ENCODE results near the gene GPSM3.
"Not testable (repeated sequence)": the region's sequence is repeated elsewhere in the genome, so short reads cannot be mapped to it uniquely, and the experiment has no call there.

Gene GPSM3

DNA sequence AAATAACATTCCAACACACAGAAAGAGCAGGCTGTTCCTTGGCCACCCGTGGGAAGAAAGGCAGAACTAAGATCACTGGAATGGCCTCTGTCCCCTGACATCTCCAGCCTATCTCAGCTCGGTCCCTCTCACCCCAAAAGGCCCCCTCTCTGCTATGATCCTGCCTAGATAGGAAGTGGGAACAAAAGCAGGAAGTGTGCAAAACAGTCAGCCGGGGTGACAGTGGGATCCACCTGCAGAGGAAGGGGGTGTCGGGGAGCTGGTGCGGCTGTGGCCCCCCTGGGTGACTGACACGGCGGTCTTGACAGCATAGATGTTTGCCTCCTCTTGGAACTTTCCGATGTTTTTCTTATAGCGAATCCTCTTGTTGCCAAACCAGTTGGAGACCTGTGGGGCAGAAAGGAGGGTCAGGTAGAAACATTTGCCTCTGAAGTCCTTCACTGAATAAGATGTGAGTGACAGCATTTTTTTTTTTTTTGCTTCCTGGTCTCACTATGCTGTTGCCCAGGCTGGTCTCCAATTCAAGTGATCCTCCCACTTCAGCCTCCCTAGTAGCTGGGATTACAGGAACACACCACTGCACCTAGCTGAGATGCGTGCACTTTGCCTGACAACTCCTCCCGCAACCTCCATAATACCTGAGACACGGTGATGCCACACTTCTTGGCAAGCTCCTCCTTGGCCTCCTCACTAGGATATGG lies 5.3 kb downstream of the GPSM3 start:
- DNase-seq (ENCODE audit: low read depth): no peak

DNA sequence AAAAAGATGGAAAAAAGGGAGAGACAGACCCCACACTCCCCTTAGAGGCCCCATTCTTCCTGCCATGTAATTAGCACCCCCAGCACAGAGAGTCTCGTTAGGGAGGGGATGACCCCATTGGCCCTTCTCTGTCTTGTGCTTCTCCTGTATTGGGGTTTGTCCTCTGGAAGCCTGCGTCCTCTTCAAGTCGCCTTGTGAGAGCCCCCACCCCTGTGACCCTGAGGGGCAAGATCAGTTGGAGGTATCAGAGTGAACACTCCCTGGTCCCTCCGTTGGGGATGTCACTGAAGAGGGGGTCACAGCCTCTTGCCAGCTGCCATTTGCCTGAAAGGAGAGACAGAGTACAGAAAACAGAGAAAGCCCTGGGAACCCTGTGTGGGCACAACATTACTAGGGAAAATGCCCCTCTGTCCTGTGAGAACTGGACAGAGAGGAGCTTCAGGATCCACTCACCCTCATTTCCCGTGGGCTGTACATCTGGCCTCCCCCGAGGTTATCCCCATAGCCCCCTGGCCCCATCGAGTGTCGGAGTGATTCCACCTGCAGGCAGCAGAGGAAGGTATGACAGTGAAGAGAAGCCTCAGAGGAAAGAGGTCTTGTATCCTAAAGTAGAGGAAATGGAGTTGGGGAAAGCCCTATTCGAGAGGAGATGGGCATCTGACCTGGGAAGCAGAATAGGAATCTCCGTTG lies 6.1 kb downstream of the GPSM3 start:
- not testable (repeated sequence) for DNase-seq (ENCODE audit: low read depth)

DNA sequence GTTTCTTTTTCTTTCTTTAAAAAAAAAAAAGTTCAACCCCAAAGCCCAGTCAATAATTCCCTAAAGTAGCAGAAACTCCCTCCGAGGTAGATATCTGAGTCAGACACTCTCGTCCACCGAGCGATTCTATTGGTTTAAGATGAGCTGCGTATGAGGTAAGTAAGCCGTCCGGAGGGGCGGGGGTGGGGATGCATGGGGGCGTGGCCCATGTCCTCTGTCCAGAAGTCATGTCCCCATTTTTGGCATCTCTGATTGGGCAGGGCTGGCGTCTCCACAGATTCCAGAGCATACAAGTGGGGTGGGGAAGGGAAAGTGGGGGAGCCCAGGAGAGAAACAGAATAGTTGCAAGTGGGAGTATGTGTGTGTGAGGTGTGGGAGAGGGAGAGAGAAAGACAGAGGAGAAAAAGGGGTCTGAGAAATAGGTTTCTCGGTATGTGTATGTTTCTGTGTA lies 6.7 kb downstream of the GPSM3 start:
- DNase-seq (ENCODE audit: low read depth): not testable (repeated sequence)

DNA sequence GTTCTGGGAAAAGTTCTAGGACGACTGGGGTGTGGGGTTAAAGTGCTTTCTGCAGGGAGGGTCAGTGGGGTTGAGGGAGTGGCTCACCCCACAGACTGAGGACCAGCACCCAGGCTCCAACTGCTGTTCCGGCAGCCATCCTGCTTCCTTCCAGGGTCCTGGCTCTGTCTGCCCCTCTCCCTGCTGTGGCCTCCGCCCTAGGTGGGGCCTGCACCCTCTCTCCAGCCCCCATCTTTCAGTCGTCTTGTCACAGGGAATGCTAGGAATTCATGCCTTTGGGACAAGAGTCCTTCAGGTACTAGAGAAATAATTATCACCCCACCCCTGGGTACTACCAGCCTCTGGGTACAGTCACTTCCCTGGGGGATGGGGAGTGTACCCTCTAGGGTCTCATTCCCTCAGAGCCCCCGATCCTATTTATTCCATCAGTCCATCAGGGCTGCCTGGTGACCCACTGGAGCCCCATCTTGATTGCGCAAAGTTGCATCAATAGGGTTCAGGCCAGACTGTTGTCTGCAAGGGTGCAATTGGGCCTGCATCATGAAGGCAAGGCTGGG lies 8.3 kb downstream of the GPSM3 start, which contains the start of gene AGER:
Gene AGER (minus strand): TSS at position 170 of the 557 bp plus-strand sequence. CDS start 31 bp downstream, at position 139.
- no peak for DNase-seq (ENCODE audit: low read depth)

DNA sequence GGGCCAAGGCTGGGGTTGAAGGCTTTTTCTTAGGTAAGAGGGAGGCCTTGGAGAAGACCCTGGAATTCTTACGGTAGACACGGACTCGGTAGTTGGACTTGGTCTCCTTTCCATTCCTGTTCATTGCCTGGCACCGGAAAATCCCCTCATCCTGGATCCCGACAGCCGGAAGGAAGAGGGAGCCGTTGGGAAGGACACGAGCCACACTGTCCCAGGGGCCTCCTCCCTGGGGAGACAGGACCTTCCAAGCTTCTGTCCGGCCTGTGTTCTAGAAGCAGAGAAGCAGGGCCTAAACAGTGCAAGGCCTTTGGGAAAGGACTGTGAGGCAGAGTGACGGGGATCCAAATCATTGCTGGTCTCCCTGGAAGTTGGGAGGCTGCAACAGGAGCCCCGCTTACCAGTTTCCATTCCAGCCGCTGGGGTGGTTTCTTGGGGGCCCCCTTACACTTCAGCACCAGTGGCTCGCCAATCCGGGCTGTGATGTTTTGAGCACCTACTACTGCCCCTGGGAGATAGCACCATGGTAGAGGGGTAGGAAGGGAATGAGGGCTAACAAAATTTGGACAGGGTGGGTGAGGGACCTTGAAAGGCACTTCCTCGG lies 8.9 kb downstream of the GPSM3 start:
- DNase-seq (ENCODE audit: low read depth): no peak

DNA sequence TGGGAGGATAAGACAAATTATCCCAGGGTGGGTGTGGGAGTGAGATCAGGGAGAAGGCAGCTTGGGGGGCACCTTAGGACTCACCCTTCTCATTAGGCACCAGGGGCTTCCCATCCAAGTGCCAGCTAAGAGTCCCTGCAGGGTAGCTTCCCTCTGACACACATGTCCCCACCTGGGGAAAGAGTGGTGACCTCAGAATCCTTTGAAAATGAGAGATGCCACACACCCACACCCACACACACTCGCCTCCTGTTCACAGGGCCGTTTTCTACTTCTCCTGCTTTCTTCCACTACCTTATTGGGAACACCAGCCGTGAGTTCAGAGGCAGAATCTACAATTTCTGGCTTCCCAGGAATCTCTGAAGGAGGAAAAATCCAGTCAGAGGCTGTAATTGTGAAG lies 9.4 kb downstream of the GPSM3 start:
- DNase-seq (ENCODE audit: low read depth): no peak

DNA sequence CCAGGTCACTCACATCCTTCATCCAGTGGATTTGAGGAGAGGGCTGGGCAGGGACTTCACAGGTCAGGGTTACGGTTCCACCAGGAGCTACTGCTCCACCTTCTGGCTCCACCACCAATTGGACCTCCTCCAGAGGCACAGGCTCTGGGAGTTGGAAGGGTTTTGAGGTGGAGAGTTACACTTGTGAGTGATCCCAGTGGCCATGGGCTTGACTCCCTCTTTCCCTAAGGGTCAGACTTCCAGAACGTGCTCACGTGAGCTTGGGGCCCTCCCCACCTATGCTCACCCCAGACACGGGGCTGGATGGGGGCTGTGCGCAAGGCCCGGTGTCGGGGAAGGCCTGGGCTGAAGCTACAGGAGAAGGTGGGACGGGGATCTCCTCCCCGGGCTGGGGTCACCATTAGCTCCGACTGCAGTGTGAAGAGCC lies 9.9 kb downstream of the GPSM3 start:
- DNase-seq (ENCODE audit: low read depth): no peak

DNA sequence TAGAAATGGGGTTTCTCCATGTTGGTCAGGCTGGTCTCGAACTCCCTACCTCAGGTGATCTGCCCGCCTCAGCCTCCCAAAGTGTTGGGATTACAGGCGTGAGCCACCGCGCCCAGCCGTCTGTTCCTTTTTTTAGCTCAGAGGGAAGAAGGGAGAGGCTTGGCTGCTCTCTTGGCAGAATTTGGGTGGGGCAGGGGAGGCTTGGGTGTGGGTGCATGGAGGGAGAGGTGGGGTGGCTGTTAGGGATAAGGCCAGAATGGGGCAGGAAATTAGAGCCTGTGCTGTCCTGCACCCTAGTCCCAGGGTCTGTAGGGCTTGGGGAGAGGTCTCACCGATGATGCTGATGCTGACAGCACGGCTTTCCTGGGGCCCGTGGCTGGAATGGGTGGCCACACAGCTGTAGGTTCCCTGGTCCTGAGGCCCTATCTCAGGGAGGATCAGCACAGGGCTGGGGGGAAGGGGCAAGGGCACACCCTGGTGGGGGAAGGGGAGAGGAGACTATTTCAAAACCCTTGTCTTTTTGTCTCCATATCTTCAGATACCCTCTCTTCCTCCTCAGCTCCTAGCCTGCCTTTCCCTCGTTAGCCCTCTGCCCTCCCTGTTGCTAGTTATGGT lies 10.4 kb downstream of the GPSM3 start:
- DNase-seq (ENCODE audit: low read depth): no peak

DNA sequence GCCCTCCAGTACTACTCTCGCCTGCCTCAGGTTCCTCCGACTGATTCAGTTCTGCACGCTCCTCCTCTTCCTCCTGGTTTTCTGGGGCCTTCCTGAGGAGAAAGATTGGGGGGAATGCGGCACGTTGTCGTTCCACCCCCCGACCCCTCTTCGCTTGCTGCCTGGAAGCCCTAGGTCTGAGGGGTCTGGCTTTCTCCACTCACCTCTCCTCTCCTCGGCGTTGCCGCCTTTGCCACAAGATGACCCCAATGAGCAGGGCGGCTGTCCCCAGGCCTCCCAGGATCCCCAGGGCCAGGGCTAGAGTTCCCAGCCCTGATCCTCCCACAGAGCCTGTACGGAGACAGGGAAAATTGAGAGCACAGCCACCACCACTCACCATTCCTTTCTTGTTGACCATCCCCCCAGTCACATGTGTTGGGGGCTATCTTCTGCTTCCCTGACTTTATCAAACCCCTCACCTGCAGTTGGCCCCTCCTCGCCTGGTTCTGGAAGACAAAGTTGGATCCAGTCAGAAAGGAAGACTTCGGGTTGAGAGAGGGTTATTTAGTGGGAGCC lies 11.2 kb downstream of the GPSM3 start:
- no peak for DNase-seq (ENCODE audit: low read depth)

DNA sequence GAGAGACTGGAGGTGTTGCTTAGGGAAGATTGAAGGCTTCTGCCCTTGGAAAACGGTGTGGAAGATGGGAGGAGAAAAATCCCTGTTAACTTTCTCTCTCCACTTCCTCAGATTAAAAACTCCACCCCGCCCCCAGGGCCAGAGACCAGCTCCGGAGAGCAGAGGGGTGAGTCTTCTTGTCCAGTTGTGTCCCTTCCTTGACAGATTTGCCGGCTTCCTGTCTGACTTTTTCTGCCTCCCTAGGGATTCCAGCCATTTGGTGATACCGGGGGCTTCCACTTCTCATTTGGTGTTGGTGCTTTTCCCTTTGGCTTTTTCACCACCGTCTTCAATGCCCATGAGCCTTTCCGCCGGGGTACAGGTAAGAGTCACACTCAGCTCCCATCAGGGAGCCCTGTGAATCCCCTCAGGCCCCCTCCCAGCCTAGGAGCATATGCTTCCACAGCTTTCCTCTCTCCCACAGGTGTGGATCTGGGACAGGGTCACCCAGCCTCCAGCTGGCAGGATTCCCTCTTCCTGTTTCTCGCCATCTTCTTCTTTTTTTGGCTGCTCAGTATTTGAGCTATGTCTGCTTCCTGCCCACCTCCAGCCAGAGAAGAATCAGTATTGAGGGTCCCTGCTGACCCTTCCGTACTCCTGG lies 12.6 kb downstream of the GPSM3 start:
- DNase-seq (ENCODE audit: low read depth): no peak

DNA sequence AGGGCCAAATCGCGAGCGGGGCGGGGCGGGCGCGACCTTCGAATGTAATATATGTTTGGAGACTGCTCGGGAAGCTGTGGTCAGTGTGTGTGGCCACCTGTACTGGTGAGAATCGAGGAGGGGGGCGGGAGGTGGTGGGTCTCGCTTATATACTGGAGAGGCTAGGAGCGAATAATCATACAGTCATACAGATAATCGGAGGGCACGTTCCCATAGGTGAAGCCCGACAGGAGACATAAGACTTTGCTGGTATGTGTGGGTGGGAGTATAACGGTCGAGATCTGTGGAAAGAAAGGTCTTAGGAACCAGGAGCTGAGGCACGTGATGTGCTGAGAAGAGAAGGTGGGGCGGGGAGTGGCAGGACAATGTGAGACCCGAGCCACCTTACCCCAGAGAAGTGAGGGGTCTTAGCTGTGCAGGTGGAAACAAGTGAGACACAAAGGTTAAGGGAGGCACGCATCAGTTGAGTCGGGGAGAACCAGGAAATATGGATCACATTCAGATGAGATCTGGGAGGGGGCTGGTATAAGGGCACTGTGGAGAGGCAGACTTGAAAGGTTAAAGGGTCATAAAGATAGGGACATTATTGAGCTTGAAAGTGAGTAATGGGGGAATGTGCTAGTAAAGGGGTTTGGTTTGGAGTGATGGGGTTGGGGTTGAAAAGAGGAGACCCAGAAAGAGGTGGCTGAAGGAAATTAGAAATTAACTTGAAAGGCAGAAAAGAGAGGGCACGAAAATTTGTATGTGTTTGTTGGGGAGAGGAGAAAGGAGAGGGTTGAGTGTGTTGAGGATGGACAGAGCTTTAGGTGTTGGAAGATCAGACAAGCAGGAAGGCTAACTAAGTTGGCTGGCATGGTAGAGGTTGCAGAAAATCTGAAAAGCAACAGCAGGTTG lies 13.6 kb downstream of the GPSM3 start:
- no peak for DNase-seq (ENCODE audit: low read depth)

DNA sequence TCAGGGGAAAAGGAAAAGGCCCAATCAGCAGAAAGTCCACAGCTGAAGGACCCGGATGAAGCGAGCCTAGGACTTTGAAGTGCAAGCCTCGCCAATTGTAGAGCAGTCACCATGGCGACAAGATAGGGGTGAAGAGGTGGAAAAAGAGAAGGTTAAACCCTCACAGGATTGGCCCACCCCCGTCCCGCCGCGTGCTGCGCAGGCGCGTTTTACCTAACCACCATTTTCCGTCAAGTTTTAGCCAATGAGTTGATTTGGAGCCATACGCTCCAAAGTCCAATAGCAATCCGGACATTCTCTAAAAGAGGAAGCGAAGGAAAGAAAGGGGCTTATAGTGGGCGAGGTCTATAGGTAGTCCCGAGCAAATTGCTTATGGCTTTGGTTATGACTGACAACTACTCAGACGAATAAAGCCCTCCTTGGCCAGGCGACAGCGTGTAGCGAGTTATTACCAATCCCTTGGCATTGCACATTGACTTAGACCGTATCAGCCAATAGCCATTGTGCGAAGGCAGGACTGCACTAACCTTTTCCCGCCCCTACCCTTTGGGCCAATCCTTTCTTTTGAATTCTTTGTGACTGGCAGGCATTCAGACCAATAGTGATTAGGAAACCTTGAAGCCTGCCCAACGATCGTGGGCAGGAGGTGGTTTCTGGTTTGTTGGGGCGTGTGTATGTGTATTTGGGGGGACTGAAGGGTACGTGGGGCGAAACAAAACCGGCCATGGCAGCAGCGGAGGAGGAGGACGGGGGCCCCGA lies 14.5 kb downstream of the GPSM3 start, which contains the start of gene RNF5:
Gene RNF5 (plus strand): TSS at position 618 of the 759 bp plus-strand sequence. CDS start 107 bp downstream, at position 725.
- peak; percentile 98 for DNase-seq (ENCODE audit: low read depth)

DNA sequence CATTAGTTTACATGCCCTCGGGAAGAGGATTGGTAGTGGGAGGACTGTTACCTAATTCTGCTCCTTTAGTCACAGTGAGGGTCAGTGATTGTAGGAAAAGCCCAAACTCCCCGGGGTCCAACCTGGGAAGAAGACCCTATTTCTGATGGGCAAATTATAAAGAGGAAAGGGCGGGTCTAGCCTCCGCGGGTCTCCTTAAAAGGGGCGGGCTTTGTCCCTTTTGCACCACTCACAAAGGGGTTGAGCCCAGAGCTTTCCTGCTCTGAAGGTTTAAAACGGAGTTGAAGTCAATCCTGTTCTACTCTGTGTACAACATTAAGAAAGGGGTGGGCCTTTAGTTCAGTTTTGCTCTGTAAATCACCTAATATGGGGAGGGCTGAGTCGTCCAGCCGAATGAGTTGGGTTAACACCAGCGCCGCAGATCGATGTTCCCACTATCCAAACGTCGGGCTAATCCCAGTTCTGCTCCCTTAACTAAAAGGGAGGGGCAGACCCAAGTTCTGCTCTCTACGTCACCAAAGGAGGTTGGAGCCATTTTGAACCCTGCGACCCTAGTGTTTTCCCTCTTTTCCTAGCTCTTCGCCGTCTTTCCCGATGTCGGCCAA lies 15.2 kb downstream of the GPSM3 start:
- no peak for DNase-seq (ENCODE audit: low read depth)

DNA sequence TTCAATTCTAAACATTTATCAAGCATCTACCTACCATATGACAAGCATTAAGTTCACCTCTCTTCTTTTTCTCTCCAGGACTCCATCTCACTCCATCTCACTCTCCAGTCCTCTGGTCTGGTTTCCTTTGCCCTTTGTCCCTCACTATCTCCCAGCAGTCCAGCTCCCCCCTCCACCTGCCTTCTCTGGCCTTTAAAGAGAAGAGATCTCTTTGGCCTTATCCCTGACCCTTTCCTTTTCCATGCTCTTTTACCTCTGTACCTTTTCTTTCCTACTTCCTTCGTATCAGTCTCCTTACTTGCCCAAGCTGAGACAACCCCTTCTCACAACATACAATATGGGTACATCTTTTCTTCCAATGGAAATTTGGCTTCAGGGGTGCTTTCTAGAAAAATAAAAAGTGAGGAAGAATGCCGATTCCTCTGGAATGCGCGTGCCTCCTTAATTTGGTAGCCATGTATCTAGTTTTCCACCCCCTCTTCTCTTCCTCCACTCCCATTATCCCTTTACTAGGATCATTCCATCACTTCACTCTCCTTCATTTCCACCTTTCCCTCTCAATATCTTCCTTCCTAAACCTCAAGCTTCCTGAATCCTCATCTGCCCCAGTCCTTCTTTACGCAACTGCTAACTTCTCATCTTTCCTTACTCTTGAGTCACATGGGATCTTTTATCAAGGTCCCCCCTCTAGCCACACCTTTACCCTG lies 15.8 kb downstream of the GPSM3 start:
- DNase-seq (ENCODE audit: low read depth): no peak

DNA sequence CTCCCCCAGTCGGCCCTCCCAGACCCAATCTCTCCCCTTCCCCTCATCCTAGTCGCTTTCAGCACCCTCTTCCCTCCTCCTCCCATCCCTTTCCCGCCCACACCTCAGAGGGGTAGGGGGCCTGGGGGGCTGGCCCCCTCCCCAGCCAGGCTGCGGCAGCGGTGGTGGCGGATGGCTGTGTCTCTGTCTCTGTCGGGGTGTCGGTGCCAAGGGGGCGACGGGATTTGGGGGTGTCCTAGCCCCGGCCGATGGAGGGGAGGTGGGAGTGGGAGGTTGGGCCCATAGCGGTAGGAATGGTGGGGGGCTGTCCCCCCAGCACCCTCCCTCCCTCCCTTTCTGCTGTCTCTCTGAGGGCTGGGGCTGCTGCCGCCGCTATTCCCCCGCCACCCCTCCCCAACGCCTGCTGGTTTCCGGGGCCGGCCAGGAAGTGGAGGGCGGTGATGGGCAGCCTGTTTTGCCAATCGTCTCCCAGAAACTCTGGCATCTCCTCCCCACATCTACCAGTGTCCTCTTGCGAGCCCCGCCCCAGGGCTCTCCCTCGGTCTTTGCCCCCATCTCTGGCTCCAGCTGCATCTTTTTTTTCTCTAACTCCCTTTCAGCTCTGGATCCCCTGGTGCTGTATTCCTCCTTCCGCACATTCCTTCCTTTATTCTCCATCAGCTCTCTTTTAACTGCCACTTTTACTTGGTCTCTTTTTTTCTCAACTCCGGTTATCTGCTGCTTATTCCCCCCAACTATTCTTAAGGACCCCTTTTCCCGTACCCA lies 16.6 kb downstream of the GPSM3 start, which contains the start of gene AGPAT1:
Gene AGPAT1 (minus strand): TSS at position 374 of the 765 bp plus-strand sequence. CDS start 4,588 bp downstream, outside the sequence.
- peak; percentile 75 for DNase-seq (ENCODE audit: low read depth)

DNA sequence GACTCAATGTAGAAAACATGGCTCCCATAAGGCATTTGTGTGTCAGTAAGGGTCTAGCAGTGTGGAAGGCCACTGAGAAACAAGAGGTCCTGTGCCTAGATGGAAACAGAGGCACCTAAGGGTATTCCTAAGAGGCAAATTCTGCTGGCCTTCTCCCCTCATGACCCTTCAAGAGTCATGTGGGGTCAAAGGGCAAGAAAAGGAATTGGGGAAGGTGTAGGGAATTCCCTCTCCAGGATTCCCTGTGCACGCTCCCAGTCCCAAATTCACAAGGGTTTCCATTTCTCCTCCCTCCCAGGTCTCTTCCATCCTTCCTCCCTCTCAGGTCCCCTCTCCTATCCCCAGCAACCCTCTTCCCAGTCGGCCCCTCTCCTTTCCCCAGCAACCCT lies 17.1 kb downstream of the GPSM3 start:
- no peak for DNase-seq (ENCODE audit: low read depth)

DNA sequence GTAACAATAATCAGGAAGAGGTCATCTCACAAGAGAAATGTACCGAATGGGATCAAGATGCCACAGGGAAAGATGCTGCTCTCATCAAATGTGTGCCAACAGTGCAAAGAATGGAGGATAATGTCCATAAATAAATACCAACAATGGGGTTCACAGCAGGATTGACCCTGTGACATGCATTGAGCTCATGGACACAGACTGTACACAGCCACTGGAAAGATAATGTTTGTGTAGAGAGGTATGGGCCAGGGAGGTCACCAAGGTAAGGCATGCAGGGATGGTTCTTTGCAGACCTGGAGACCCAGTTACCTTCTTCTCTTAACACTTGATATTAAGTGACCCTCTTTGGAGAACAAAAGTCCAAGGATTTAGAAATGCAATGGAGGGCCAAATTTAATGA lies 18.0 kb downstream of the GPSM3 start:
- no peak for DNase-seq (ENCODE audit: low read depth)
